ENCODE data around the gene ZNF587.

Gene ZNF587

GRCh38 chr19:57841122-57841763 lies 8.4 kb upstream of the ZNF587 start:
- TF ChIP-seq TAF1 (IDR thresholded peaks at IDR 0.05; ENCODE audit: borderline replicate concordance, insufficient read depth, low read length) (no peak), POLR2AphosphoS5 (IDR thresholded peaks at IDR 0.05; ENCODE audit: low read depth, low read length) (no peak), SIN3A (IDR thresholded peaks at IDR 0.05; ENCODE audit: borderline replicate concordance, insufficient read depth, low read length) (no peak), FOXP2 (optimal IDR thresholded peaks at IDR 0.05; ENCODE audit: borderline replicate concordance, extremely low read depth, extremely low read length, insufficient read depth) (no peak), REST (IDR thresholded peaks at IDR 0.05; ENCODE audit: insufficient read depth in 1 of 2, low read depth in 2 of 2, low read length in 2 of 2) (no peak)

GRCh38 chr19:57850553-57851017 lies 926 bp downstream of the ZNF587 start:
- TF ChIP-seq TAF1 (IDR thresholded peaks at IDR 0.05; ENCODE audit: borderline replicate concordance, insufficient read depth, low read length) (no peak), FOXP2 (optimal IDR thresholded peaks at IDR 0.05; ENCODE audit: borderline replicate concordance, extremely low read depth, extremely low read length, insufficient read depth) (no peak), SIN3A (IDR thresholded peaks at IDR 0.05; ENCODE audit: borderline replicate concordance, insufficient read depth, low read length) (no peak), REST (IDR thresholded peaks at IDR 0.05; ENCODE audit: insufficient read depth in 1 of 2, low read depth in 2 of 2, low read length in 2 of 2) (no peak), POLR2AphosphoS5 (IDR thresholded peaks at IDR 0.05; ENCODE audit: low read depth, low read length) (no peak)

DNA sequence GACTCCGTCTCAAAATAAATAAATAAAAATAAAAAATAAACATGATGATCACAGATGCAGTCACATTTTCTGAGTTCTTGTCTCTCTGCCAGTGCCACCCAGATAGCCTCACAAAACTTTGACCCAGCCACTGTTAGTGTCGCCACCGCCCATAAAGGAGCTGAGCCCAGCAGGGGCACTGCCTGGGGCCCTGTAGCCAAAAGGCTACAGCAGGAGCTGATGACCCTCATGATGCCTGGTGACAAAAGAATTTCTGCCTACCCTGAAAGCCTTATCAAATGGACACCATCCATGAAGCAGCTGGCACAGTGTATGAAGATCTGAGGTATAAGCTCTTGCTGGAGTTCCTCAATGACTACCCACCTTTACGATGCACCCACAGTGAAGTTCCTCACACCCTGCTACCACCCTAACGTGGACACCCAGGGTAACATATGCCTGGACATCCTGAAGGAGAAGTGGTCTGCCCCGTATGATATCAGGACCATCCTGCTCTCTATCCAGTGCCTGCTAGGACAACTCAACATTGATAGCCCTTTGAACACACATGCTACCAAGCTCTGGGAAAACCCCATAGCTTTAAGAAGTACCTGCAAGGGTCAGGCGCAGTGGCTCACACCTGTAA lies 18.3 kb downstream of the ZNF587 start:
- TF ChIP-seq FOXP2 (optimal IDR thresholded peaks at IDR 0.05; ENCODE audit: borderline replicate concordance, extremely low read depth, extremely low read length, insufficient read depth) (no peak), SIN3A (IDR thresholded peaks at IDR 0.05; ENCODE audit: borderline replicate concordance, insufficient read depth, low read length) (no peak), POLR2AphosphoS5 (IDR thresholded peaks at IDR 0.05; ENCODE audit: low read depth, low read length) (peak; percentile 23; the same call in 1 of the 2 replicates), REST (IDR thresholded peaks at IDR 0.05; ENCODE audit: insufficient read depth in 1 of 2, low read depth in 2 of 2, low read length in 2 of 2) (no peak), TAF1 (IDR thresholded peaks at IDR 0.05; ENCODE audit: borderline replicate concordance, insufficient read depth, low read length) (no peak)

- no peak for TF ChIP-seq FOXP2 (optimal IDR thresholded peaks at IDR 0.05; ENCODE audit: borderline replicate concordance, extremely low read depth, extremely low read length, insufficient read depth)
- TF ChIP-seq REST (IDR thresholded peaks at IDR 0.05; ENCODE audit: insufficient read depth in 1 of 2, low read depth in 2 of 2, low read length in 2 of 2): no peak
- TF ChIP-seq TAF1 (IDR thresholded peaks at IDR 0.05; ENCODE audit: borderline replicate concordance, insufficient read depth, low read length): no peak
- TF ChIP-seq POLR2AphosphoS5 (IDR thresholded peaks at IDR 0.05; ENCODE audit: low read depth, low read length): no peak
- no peak for TF ChIP-seq SIN3A (IDR thresholded peaks at IDR 0.05; ENCODE audit: borderline replicate concordance, insufficient read depth, low read length)
Observed at GRCh38 chr19:57870225-57870624, 20.6 kb downstream of the ZNF587 start.
